ENCODE results near the gene RNF14. TPM values are rescaled to one million over a fixed set of nuclear protein-coding genes. Genes with fewer than 3 reads are reported as not detected.

The RNF14 gene
- total and polyA plus RNA-seq, 10 of the 15 experiments (the other 5 are each of a cell fraction or from before 2014, with no cell fraction given) = 13.2 to 41.8 (median 28.3) TPM

- 0 out of 2 replicates have a peak, but pooled peaks have one; percentile 19 for TF ChIP-seq ZNF592 (IDR thresholded peaks at IDR 0.05)
- no peak for TF ChIP-seq BMI1 (IDR thresholded peaks at IDR 0.05; ENCODE audit: borderline replicate concordance)
- no peak for TF ChIP-seq FOXK2 (IDR thresholded peaks at IDR 0.05)
- TF ChIP-seq IKZF2 (IDR thresholded peaks at IDR 0.05) = peak; percentile 20 to 45; a peak in 2 of 4 replicates
- 0 out of 2 replicates have a peak, but pooled peaks have one; percentile 59 for TF ChIP-seq BACH1 (IDR thresholded peaks at IDR 0.05; ENCODE audit: borderline replicate concordance)
- TF ChIP-seq KLF5 (IDR thresholded peaks at IDR 0.05; ENCODE audit: partially characterized antibody) = peak; percentile 64
- peak; percentile 97 for TF ChIP-seq POLR2A (IDR thresholded peaks at IDR 0.05; ENCODE audit: low read depth, low read length)
- no peak for TF ChIP-seq PAX8 (IDR thresholded peaks at IDR 0.05)
- TF ChIP-seq MTA3 (IDR thresholded peaks at IDR 0.05; ENCODE audit: borderline replicate concordance, low read length) = no peak
- no peak for TF ChIP-seq NFYB (IDR thresholded peaks at IDR 0.05; ENCODE audit: insufficient read depth, low read depth, low read length)
- no peak for TF ChIP-seq SREBF2 (IDR thresholded peaks at IDR 0.05; ENCODE audit: low read length)
- no peak for TF ChIP-seq NFYA (IDR thresholded peaks at IDR 0.05; ENCODE audit: borderline replicate concordance, low read depth, low read length)
- peak; percentile 84 to 98 (median 95) for TF ChIP-seq CTCF (IDR thresholded peaks at IDR 0.05 in 2 of 3, conservative IDR thresholded peaks at IDR 0.05 in 1 of 3; ENCODE audit: control insufficient read depth in 2 of 3, extremely low read depth in 1 of 3, insufficient read depth in 1 of 3, low read depth in 3 of 3, low read length in 3 of 3)
- 0 out of 2 replicates have a peak, but pooled peaks have one; percentile 38 for TF ChIP-seq ZNF207 (IDR thresholded peaks at IDR 0.05; ENCODE audit: borderline replicate concordance)
- no peak for TF ChIP-seq CEBPZ (IDR thresholded peaks at IDR 0.05; ENCODE audit: low read depth, low read length)
- TF ChIP-seq USF2 (IDR thresholded peaks at IDR 0.05; ENCODE audit: borderline replicate concordance, low read depth, low read length) = no peak; the same call in 1 of the 2 replicates
- peak; percentile 70 for TF ChIP-seq TARDBP (IDR thresholded peaks at IDR 0.05; ENCODE audit: borderline replicate concordance)
- TF ChIP-seq NR2C2 (IDR thresholded peaks at IDR 0.05; ENCODE audit: borderline replicate concordance, control insufficient read depth, insufficient read length, low read depth) = no peak
- TF ChIP-seq BHLHE40 (IDR thresholded peaks at IDR 0.05; ENCODE audit: borderline replicate concordance in 1 of 2, low read depth in 2 of 2, low read length in 1 of 2) = peak; percentile 52 to 78; a peak in 3 of 4 replicates
- no peak for TF ChIP-seq ZNF622 (IDR thresholded peaks at IDR 0.05)
Observed at GRCh38 chr5:141968914-141969608, at the start of gene RNF14 (continued).
